HG03565 (cell line): ENCODE results near the gene FLCN.
A peak's percentile ranks its signal among the peaks of the same experiment; 100 is the strongest.
"Not testable (repeated sequence)": the region's sequence is repeated elsewhere in the genome, so short reads cannot be mapped to it uniquely, and the experiment has no call there.

Experiments
- ATAC-seq: cut with Tn5 transposase; IDR thresholded peaks from one replicate; pipeline ENCODE4 v1.9.1; 2021; ENCODE audit warnings: mild to moderate bottlenecking, moderate library complexity; ENCODE audit not compliant: unreplicated experiment

Gene FLCN, protein sequence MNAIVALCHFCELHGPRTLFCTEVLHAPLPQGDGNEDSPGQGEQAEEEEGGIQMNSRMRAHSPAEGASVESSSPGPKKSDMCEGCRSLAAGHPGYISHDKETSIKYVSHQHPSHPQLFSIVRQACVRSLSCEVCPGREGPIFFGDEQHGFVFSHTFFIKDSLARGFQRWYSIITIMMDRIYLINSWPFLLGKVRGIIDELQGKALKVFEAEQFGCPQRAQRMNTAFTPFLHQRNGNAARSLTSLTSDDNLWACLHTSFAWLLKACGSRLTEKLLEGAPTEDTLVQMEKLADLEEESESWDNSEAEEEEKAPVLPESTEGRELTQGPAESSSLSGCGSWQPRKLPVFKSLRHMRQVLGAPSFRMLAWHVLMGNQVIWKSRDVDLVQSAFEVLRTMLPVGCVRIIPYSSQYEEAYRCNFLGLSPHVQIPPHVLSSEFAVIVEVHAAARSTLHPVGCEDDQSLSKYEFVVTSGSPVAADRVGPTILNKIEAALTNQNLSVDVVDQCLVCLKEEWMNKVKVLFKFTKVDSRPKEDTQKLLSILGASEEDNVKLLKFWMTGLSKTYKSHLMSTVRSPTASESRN

GRCh38 chr17:17237026-17237799, at the start of gene FLCN:
Gene FLCN, minus strand, starts transcription at chr17:17237168. Its CDS starts 9,031 bp downstream, at chr17:17228137.
- peak; percentile 62 for ATAC-seq

- no peak for ATAC-seq
Measured at GRCh38 chr17:17285951-17286350, 49.0 kb upstream of the FLCN start.

GRCh38 chr17:17280613-17281549, 43.9 kb upstream of the FLCN start, which contains the start of gene COPS3:
Gene COPS3, minus strand, starts transcription at chr17:17281246. Its CDS starts 60 bp downstream, at chr17:17281186.
- ATAC-seq = peak; percentile 85

- no peak for ATAC-seq
Measured at GRCh38 chr17:17279316-17279715, 42.3 kb upstream of the FLCN start.

GRCh38 chr17:17277431-17277830, 40.5 kb upstream of the FLCN start:
- not testable (repeated sequence) for ATAC-seq

GRCh38 chr17:17275971-17276370, 39.0 kb upstream of the FLCN start:
- ATAC-seq = no peak

DNA sequence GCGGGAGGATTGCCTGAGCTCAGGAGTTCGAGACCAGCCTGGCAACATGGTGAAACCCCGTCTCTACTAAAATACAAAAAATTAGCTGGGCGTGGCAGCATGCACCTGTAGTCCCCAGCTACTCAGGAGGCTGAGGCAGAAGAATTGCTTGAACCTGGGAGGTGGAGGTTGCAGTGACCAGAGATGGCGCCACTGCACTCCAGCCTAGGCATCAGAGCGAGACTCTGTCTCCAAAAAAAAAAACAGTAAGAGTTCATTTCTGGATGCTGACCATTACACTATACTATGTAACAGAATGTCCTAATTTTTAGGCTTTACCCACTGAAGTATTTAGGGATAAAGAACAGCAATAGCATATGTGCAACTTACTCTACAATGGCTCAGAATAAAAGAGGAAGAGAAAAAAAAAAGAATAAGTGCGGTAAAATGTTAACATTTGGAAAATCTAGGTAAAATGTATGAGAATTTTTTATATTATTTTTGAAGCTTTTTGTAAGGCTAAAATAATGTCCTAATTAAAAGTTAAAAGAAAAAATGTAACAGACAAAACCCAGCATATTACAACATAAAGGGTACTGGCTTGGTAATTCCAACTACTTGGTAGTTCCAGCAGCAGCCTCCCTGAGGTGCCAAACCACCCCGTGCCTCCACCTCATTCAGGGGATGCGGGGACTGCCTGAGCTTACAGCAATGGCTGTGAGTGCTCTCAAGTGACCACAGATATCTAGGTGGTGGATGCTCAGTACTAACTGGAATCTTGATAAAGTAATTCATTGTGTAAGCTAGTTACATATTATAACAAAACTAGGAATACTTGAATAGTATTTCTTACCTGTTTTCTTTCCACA, 33.2 kb upstream of the FLCN start:
- ATAC-seq = no peak

DNA sequence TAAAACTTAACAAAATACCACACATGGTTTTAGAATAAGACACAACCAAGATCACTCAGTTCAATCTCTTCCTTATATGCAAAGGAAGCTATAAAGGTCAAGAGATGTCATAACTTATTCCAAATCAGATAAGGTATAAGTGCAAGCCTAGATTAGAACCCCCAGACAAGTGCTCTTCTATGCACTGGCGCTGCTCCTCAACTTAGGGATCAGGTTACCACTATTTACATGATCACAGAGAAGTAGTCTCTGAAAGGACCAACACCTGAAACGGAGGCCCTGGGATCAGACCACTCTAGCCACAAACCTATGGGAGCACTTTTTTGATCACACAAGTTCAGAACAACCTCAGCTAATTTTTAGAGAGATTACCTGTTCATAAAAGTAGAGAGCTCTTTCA, 27.5 kb upstream of the FLCN start:
- ATAC-seq = no peak

DNA sequence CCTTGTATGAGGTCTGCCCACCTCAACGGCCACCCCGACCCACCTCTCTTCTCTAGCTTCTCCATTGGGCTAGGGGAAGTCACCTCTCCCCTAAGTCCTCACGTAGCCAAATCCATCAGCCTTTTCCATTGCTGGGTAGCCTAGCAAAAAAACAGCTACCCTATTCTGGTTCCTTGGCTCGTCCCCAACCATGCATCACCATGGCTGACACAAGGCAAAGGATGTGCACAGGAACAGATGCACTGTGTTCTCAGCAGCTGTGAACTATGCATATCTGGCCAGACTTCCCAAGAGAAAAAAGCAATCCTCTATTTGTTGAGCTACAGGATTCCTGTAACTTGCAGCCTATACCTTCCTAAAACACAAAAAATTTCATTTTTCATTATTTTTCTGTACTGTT, 22.0 kb upstream of the FLCN start:
- ATAC-seq = no peak

- ATAC-seq = no peak
Measured at GRCh38 chr17:17258011-17258410, 21.0 kb upstream of the FLCN start.

GRCh38 chr17:17256316-17256715, 19.3 kb upstream of the FLCN start:
- ATAC-seq = no peak

- ATAC-seq = not testable (repeated sequence)
Measured at GRCh38 chr17:17255689-17256088, 18.7 kb upstream of the FLCN start.

GRCh38 chr17:17254036-17254435, 17.1 kb upstream of the FLCN start:
- ATAC-seq = no peak

GRCh38 chr17:17253406-17253805, 16.4 kb upstream of the FLCN start:
- no peak for ATAC-seq

GRCh38 chr17:17252149-17252661, 15.2 kb upstream of the FLCN start:
- no peak for ATAC-seq

DNA sequence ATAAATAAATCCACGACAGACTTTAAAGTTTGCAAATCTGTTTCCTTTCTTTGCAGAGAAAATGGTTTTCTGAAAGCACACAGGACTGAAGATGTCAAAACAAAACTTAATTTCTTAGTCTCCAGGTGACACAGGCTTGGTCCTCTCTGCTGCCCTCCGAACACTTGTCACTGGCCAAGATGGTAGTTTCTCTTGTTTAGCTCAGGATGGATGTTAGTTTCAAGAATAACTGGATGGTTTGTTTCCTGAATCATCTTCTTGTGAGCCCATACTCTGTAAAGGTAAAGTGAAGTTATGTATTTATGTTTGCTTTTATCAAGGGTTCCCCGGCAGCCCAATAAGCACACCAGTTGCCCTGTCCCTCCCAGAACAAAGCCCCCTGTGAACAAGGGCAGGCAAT, 9.9 kb upstream of the FLCN start:
- no peak for ATAC-seq

DNA sequence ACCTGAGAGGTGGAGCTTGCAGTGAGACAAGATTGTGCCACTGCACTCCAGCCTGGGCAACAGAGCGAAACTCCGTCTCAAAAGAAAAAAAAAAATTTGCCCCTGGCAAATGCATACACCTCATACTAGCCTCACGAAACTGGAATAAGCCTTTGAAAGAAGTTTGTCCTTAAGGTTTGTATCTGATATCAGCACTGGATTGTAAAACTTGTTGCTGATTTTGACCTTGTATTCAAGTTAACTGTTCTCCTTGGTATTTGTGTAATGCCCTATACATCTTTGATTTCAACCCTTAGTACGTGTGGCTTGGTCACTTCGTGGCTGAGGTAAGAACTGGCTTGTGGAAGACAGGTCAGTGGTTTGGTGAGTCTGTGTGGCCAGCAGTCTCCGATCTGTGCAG, 6.2 kb upstream of the FLCN start:
- ATAC-seq = no peak

- no peak for ATAC-seq
Measured at GRCh38 chr17:17242246-17242645, 5.3 kb upstream of the FLCN start.

DNA sequence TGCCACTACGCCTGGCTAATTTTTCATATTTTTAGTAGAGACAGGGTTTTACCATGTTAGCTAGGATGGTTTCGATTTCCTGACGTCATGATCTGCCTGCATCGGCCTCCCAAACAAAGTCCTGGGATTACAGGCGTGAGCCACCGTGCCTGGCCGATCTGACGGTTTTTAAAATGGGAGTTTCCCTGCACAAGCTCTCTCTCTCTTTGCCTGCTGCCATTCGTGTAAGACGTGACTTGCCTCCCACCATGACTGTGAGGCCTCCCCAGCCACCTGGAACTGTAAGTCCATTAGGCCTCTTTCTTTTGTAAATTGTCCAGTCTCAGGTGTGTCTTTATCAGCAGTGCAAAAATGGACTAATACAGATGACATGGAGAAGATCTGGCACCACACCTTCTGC, 4.7 kb upstream of the FLCN start:
- ATAC-seq = no peak
